ENCODE results near the gene PALMD. TPM values are rescaled to one million over a fixed set of nuclear protein-coding genes. Genes with fewer than 3 reads are reported as not detected.
A peak's percentile ranks its signal among the peaks of the same experiment; 100 is the strongest.

PALMD gene
- total RNA-seq, 1 experiment from 2014 or later: not detected

GRCh38 chr1:99599678-99600175 lies 46.2 kb upstream of the PALMD start:
- H3K4me3 ChIP-seq (ENCODE audit: low read depth, low read length): no peak overlapping the region
- peak; percentile 6 to 52 for DNase-seq
- no peaks in the 10 kb centered on the region for H3K27me3 ChIP-seq (replicated peaks; ENCODE audit: control insufficient read depth, insufficient read depth, low read length)
- H3K4me1 Mint-ChIP-seq (ENCODE audit: low read depth, unreplicated experiment): no peaks in the 10 kb centered on the region
- H3K4me3 Mint-ChIP-seq (ENCODE audit: unreplicated experiment): no peak overlapping the region
- no peak for TF ChIP-seq CTCF (IDR thresholded peaks at IDR 0.05; ENCODE audit: insufficient read depth in 1 of 2, low read depth in 1 of 2, low read length in 1 of 2, severe bottlenecking in 1 of 2, unreplicated experiment in 1 of 2)
- no peak overlapping the region for H3K27ac Mint-ChIP-seq (ENCODE audit: unreplicated experiment)
- POLR2A ChIA-PET: no interaction called here
- intact Hi-C loops (cut with micrococcal nuclease; ENCODE audit: unreplicated experiment): no loop called here
- no peaks in the 10 kb centered on the region for H3K9me3 ChIP-seq
- no peaks in the 10 kb centered on the region for H3K9me3 Mint-ChIP-seq (ENCODE audit: unreplicated experiment)
- 0 out of 2 replicates have a peak, but pooled peaks cover 4% of the 10 kb centered on the region for H3K4me1 ChIP-seq
- BruUV-seq (replicated peaks): no TSS peak
- no peaks in the 10 kb centered on the region for H3K27me3 Mint-ChIP-seq (ENCODE audit: insufficient read depth, unreplicated experiment)
- no peaks in the 10 kb centered on the region for H3K36me3 Mint-ChIP-seq (ENCODE audit: insufficient read depth, unreplicated experiment)
- CTCF ChIA-PET: no interaction called here
- H3K36me3 ChIP-seq (ENCODE audit: control insufficient read depth, insufficient read depth, low read length): no peaks in the 10 kb centered on the region

GRCh38 chr1:99600782-99601181 lies 45.1 kb upstream of the PALMD start:
- intact Hi-C loops (cut with micrococcal nuclease; ENCODE audit: unreplicated experiment): no loop called here
- H3K27me3 Mint-ChIP-seq (ENCODE audit: insufficient read depth, unreplicated experiment): no peaks in the 10 kb centered on the region
- POLR2A ChIA-PET: no interaction called here

GRCh38 chr1:99601208-99601607 lies 44.7 kb upstream of the PALMD start:
- TF ChIP-seq CTCF (IDR thresholded peaks at IDR 0.05; ENCODE audit: insufficient read depth in 1 of 2, low read depth in 1 of 2, low read length in 1 of 2, severe bottlenecking in 1 of 2, unreplicated experiment in 1 of 2): no peak
- H3K4me1 ChIP-seq: 0 out of 2 replicates have a peak, but pooled peaks cover 4% of the 10 kb centered on the region
- ChIA-PET CTCF (no interaction called here), POLR2A (no interaction called here)
- H3K4me1 Mint-ChIP-seq (ENCODE audit: low read depth, unreplicated experiment): no peaks in the 10 kb centered on the region
- intact Hi-C loops (cut with micrococcal nuclease; ENCODE audit: unreplicated experiment): no loop called here
- no peaks in the 10 kb centered on the region for H3K27me3 Mint-ChIP-seq (ENCODE audit: insufficient read depth, unreplicated experiment)
- no peaks in the 10 kb centered on the region for H3K9me3 ChIP-seq
- DNase-seq: no peak
- no peaks in the 10 kb centered on the region for H3K27me3 ChIP-seq (replicated peaks; ENCODE audit: control insufficient read depth, insufficient read depth, low read length)
- BruUV-seq (replicated peaks): no TSS peak
- H3K9me3 Mint-ChIP-seq (ENCODE audit: unreplicated experiment): no peaks in the 10 kb centered on the region
- H3K4me3 Mint-ChIP-seq (ENCODE audit: unreplicated experiment): no peak overlapping the region
- no peaks in the 10 kb centered on the region for H3K36me3 ChIP-seq (ENCODE audit: control insufficient read depth, insufficient read depth, low read length)
- no peak overlapping the region for H3K27ac Mint-ChIP-seq (ENCODE audit: unreplicated experiment)
- no peak overlapping the region for H3K4me3 ChIP-seq (ENCODE audit: low read depth, low read length)
- H3K36me3 Mint-ChIP-seq (ENCODE audit: insufficient read depth, unreplicated experiment): no peaks in the 10 kb centered on the region

More at GRCh38 chr1:99600782-99601181, 45.1 kb upstream of the PALMD start:
- Mint-ChIP-seq H3K4me1 (ENCODE audit: low read depth, unreplicated experiment) (no peaks in the 10 kb centered on the region), H3K9me3 (ENCODE audit: unreplicated experiment) (no peaks in the 10 kb centered on the region), H3K36me3 (ENCODE audit: insufficient read depth, unreplicated experiment) (no peaks in the 10 kb centered on the region), H3K4me3 (ENCODE audit: unreplicated experiment) (no peak overlapping the region), H3K27ac (ENCODE audit: unreplicated experiment) (no peak overlapping the region)
- no peak for DNase-seq
- Histone ChIP-seq H3K36me3 (ENCODE audit: control insufficient read depth, insufficient read depth, low read length) (no peaks in the 10 kb centered on the region), H3K4me1 (0 out of 2 replicates have a peak, but pooled peaks cover 4% of the 10 kb centered on the region), H3K9me3 (no peaks in the 10 kb centered on the region), H3K4me3 (ENCODE audit: low read depth, low read length) (no peak overlapping the region), H3K27me3 (replicated peaks; ENCODE audit: control insufficient read depth, insufficient read depth, low read length) (no peaks in the 10 kb centered on the region)
- no peak for TF ChIP-seq CTCF (IDR thresholded peaks at IDR 0.05; ENCODE audit: insufficient read depth in 1 of 2, low read depth in 1 of 2, low read length in 1 of 2, severe bottlenecking in 1 of 2, unreplicated experiment in 1 of 2)
- BruUV-seq (replicated peaks): no TSS peak
- CTCF ChIA-PET: no interaction called here
